NCI-H2081 treated with DMSO at 0.1 percent for 48 hours (cell line): ENCODE measurements around the gene THBS3.
A peak's percentile ranks its signal among the peaks of the same experiment; 100 is the strongest.

ENCODE experiments used
- DNase-seq: peaks from one replicate; lab custom pipeline; 2025; lab: John Stamatoyannopoulos, UW

THBS3 gene

GRCh38 chr1:155187456-155187891, 20.2 kb downstream of the THBS3 start:
- DNase-seq = no peak

GRCh38 chr1:155186794-155187455, 20.8 kb downstream of the THBS3 start:
- no peak for DNase-seq

- no peak for DNase-seq
Measured at GRCh38 chr1:155186067-155186793, 21.5 kb downstream of the THBS3 start.

GRCh38 chr1:155185783-155186066, 22.0 kb downstream of the THBS3 start:
- DNase-seq = no peak

DNA sequence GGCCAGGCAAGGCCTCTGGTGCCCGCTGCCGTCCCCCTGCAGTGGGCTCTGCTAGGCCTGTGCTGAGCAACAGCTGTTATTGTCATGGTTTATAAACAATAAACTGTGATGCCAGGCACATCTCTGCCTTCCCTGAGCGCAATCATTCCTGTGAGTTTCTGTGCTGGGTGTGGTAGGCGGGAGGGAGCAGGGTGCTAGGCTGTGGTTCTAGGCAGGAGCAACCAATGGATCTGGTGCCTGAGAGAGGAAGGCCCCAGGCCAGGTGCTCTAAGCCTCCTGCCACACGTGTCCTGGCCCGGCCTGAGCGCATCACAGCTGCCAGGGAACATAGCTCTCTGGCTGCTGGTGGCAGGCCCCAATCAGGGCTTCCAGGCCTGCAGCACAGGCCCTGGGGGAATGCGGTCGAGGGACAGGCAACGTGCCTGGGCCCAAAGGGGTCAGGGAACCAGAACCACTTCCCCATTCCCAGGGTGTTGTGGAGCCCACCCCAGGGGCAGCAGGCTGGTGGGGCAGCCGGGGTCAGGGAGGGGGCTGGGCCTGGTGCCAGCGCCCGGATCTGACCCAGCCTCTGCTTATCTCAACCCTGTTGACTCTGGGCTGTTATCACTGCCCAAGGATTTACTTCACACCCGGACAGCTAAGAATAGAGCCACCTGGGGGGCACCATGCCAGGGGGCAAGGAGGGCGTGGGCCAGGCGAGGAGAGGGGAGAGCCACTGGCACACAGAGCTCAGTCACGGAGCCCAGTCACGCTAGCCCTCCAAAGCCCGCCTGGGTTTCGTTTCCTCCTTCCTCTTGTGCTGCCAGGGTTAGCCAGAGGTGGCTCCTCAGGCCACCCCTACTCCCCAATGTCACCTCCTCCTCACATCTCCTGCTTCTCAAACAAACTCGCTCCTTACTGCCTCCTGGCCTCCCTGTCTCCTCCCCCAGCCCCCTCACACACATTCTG, 22.6 kb downstream of the THBS3 start:
- no peak for DNase-seq

DNA sequence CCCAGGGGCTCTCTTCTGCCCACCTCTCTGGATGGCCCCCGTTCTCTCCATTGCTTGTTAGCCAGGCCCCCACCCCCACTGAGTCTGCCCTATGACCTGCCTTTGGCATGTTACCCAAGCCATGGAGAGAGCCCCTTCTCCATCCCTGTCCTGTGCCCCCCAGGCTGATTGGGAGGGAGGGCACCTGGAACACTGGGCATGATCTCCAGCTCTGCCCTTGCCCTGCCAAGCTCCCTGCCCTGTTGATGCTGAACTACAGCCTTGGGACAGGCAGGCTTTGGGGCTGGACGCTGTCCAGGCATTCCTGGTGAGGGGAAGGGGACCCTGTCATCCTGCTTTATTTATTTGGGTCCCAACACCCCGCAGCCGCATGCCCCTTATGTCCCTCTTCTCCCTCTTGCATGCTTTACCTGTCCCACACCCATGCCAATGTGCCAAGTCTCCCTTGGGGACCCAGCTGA, 23.3 kb downstream of the THBS3 start:
- DNase-seq = no peak

GRCh38 chr1:155183775-155184221, 23.9 kb downstream of the THBS3 start:
- no peak for DNase-seq

- DNase-seq = no peak
Measured at GRCh38 chr1:155182052-155182550, 25.6 kb downstream of the THBS3 start.

DNA sequence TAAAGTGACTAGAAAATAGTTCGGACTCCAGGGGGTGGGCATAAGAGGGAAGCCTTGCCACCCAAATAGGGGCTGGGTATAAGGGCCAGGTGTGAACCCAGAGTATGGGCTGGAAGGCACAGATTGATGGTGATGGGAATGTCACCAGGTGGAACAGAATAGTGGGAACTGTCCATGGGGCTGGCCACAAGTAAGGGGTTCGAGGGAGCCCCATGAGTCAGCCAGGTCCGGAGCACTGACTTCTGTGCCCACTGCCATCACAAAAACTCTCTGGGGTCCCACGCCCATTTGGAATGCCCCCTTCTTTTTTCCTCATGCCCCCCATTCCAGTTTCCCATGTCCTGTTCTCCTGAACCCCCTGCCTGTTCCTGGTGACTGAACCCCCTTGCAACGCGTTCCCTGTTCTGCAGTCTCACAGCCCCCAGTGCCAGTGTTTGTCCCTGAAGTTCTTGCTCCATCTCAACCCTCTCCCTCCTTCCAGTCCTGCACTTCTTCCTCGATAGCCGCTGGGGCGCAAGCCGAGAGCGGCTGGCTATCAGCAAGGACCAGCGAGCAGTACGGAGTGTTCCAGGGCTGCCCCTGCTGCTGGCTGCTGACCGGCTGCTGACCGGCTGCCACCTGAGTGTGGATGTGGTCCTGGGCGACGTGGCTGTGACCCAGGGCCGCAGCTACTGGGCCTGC, 26.2 kb downstream of the THBS3 start:
- no peak for DNase-seq

GRCh38 chr1:155179112-155180031, 28.3 kb downstream of the THBS3 start:
- DNase-seq = no peak

- no peak for DNase-seq
Measured at GRCh38 chr1:155178441-155179111, 29.1 kb downstream of the THBS3 start.

- DNase-seq = no peak
Measured at GRCh38 chr1:155177918-155178281, 29.8 kb downstream of the THBS3 start.

- no peak for DNase-seq
Measured at GRCh38 chr1:155177192-155177917, 30.3 kb downstream of the THBS3 start.

GRCh38 chr1:155176544-155177071, 31.1 kb downstream of the THBS3 start:
- DNase-seq = peak; percentile 59

- no peak for DNase-seq
Measured at GRCh38 chr1:155175927-155176371, 31.7 kb downstream of the THBS3 start.

DNA sequence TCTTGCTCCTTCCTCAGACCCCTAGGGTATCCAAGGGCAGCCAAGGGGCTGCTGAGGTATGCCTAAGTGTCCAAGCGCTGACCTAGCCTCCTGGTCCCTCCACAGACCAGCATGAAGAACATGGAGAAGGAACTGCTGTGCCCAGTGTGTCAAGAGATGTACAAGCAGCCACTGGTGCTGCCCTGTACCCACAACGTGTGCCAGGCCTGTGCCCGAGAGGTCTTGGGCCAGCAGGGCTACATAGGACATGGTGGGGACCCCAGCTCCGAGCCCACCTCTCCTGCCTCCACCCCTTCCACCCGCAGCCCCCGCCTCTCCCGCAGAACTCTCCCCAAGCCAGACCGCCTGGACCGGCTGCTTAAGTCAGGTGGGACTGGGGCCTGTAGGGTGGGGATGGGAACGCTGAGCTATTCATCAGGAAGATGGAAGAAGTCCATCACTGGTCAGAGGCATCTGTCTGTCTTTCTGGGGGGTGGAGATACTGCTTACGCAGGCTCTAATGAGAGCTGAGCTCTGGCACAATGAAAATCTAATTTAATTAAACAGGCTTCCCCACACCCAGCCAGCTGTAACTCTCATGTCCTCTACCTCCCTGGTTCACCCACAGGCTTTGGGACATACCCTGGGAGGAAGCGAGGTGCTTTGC, 32.3 kb downstream of the THBS3 start:
- DNase-seq = no peak

DNA sequence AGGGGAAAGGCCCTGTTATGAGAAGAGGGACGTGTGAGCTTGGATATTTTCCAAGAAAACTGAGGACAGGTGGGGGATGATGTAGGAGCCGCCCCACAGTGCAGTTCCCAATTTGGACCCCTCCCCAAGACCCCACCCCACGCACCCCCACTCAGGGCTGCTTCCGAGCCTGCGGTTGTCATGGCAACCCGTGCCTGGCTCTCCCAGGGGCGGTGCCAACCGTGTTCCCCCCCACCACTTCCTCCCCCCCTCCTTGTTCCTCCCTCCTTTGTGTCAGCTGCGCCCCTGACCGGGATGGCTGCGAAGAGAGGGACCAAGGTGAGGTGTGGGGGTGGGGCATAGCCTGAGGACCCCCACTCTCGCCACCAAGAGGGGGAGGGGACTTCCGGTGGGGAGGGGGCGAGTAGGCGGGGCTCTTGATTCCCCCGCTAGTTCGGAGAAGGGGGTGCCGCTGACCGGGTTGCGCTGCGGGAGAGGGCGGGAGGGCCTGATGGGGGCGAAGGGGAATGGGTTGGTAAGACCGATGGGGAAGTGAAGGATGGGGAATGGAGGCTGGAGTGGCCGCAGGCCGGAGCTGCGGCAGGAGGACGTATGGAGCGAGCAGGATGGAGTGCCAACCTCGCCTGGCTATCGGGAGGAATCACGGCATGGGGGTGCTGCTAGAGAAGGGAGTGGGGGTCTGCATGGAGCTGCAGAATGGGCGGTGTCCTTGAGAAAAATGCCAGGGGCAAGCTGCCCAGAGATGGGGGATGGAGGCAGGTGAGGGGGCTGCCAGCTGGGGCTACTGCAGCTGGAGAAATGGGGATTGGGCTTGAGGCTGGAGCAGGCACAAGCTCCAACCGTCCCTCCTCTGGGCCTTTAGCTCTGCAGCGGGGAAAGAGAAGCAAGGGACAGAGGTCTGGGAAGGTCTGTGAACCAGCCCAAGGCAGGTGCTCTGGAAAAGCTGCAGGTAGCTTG, 33.1 kb downstream of the THBS3 start:
- DNase-seq = peak; percentile 84
